Activated T-cell treated with anti-CD3 and anti-CD28 coated beads, Interleukin-2, amount 50 U/mL, for 4 hours (primary cell): ENCODE measurements around the gene AOPEP. TPM values are rescaled to one million over a fixed set of nuclear protein-coding genes. Genes with fewer than 3 reads are reported as not detected.
A peak's percentile ranks its signal among the peaks of the same experiment; 100 is the strongest.

Experiments
- ATAC-seq, 2 donors: fragments of 200-7000 bp; cut with Tn5 transposase; one replicate each; pipeline ENCODE4 v1.10.0; 2021
- DNase-seq: peaks from one replicate; pipeline ENCODE4 v3.0.0-alpha.2; 2020
- H3K27me3 Mint-ChIP-seq: one replicate; pipeline ENCODE4 v1.8.0; 2021; ENCODE audit warnings: low read depth, mixed read lengths
- H3K36me3 Mint-ChIP-seq: one replicate; pipeline ENCODE4 v1.8.0; 2022; ENCODE audit warnings: mixed read lengths; ENCODE audit not compliant: insufficient read depth
- H3K4me1 Mint-ChIP-seq: one replicate; pipeline ENCODE4 v1.8.0; 2021; ENCODE audit warnings: low read depth, mixed read lengths
- H3K4me3 Mint-ChIP-seq: one replicate; pipeline ENCODE4 v1.8.0; 2021; ENCODE audit warnings: mild to moderate bottlenecking, moderate library complexity, mixed read lengths
- H3K9me3 Mint-ChIP-seq: one replicate; pipeline ENCODE4 v1.8.0; 2021; ENCODE audit warnings: mixed read lengths
- total RNA-seq, 3 donors: library from RNA; stranded (reverse); gene quantifications; one replicate each; pipeline ENCODE4 v1.2.1, GENCODE V29; 2021

AOPEP gene
- total RNA-seq, 3 donors from 2014 or later = 7.1 to 7.9 (median 7.4) TPM

- ATAC-seq (no peak), DNase-seq (no peak)
- H3K9me3 Mint-ChIP-seq = no peaks in the 10 kb centered on the region
- no peak overlapping the region for H3K4me3 Mint-ChIP-seq
- H3K4me1 Mint-ChIP-seq = no peaks in the 10 kb centered on the region
- H3K27me3 Mint-ChIP-seq = no peaks in the 10 kb centered on the region
- H3K36me3 Mint-ChIP-seq = no peaks in the 10 kb centered on the region
Measured at GRCh38 chr9:94906713-94907112, 180.2 kb downstream of the AOPEP start.

DNA sequence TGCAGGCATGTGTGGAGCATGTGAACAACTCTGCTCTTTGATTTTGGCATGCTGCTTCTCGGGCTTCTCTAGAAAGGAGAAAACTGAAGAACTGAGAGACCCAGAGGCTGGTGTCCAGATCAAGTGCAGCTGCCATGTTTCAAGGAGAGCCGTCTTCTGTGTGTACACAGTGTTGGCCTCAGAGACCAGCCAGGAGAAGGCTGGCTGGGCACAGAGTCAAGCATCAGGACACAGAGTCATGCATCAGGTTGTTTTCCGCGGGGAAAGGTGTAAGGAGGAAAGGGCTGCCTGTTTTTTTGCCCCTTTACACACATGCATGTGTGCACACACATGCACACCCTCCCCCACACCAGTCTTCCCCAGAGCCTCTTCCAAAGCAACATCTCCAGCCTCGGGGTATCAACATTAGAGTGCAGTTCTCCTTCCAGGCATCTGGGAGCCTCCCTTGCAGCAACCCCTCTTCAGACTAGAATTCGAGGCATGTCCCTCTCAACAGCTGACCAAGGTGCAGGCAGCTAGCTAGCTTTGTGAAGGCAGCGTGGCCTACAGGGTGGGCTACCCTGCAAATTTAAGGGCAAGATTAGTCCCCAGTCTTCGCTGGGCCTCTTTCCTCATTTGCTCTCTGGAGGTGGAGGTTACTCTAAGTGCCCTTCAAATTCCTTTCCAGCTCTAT lies 180.9 kb downstream of the AOPEP start:
- DNase-seq (no peak), ATAC-seq (no peak)
- Mint-ChIP-seq H3K27me3 (no peaks in the 10 kb centered on the region), H3K4me1 (no peaks in the 10 kb centered on the region), H3K9me3 (no peaks in the 10 kb centered on the region), H3K4me3 (no peak overlapping the region), H3K36me3 (no peaks in the 10 kb centered on the region)

- DNase-seq (no peak), ATAC-seq (no peak)
- no peaks in the 10 kb centered on the region for H3K4me1 Mint-ChIP-seq
- no peak overlapping the region for H3K4me3 Mint-ChIP-seq
- H3K9me3 Mint-ChIP-seq = no peaks in the 10 kb centered on the region
- no peaks in the 10 kb centered on the region for H3K36me3 Mint-ChIP-seq
- H3K27me3 Mint-ChIP-seq = no peaks in the 10 kb centered on the region
Measured at GRCh38 chr9:94908011-94908563, 181.6 kb downstream of the AOPEP start.

DNA sequence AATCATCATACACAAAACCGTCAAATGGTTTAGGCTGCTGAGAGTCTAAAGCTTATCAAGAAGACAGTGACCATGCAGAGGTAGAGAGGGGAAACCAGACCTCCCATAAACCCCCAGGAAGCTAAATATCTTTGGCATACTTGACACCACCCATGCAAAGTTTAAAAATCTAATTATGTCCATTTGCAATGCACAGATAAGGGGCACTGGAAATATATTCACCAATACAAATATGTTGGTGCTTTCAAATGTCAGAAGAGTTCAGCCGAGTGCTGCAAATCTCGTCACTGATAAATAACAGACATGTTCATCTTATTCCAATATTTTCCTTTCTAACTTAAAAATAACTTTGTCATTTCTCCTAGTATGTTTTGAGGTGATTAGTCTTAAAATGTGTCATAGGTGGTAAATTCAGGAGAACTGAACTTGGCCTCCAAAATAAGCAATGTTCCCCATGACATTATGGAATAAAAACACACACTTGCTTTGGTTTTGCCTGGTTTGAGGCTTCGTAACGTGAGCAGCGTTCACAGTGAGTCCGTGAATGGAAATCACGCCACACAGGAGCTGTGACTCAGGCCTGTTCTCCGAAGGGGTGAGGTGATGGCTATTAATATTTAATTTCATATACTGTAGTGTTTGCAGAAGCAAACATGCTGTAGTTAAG lies 182.2 kb downstream of the AOPEP start:
- Mint-ChIP-seq H3K4me1 (no peaks in the 10 kb centered on the region), H3K4me3 (no peak overlapping the region), H3K27me3 (no peaks in the 10 kb centered on the region), H3K9me3 (no peaks in the 10 kb centered on the region), H3K36me3 (no peaks in the 10 kb centered on the region)
- ATAC-seq = no peak
- no peak for DNase-seq

DNA sequence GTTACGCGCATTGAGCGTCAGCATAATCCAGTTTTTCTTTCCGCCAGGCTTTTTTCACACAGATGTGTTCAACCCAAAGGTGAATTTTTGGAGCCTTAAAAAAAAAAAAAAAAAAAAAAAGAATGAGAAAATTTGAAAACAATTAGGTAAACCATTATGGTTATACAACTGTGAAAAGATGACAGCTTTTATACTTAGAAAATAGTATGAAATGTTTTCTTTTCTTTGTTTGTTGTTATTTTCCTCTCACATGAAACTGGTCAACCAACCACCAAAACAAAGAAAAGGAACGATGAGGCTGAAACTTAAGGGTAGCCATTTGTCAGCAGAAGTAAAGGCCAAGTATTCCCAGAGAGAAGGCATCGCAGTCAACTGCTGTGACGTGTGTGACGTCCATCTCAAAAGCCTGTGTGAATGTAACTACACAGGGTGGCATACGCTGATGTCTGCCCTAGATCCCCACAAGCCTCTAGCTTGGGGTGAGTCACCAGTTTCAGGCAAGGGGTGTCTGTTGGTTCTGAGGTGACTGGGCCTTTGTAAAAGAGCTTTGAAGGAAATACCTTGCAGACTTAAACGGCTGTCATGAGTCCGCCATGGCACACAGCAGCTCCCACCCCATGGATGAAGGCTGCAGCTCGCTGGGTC lies 182.9 kb downstream of the AOPEP start:
- H3K27me3 Mint-ChIP-seq = no peaks in the 10 kb centered on the region
- no peak overlapping the region for H3K4me3 Mint-ChIP-seq
- ATAC-seq = peak; percentile 81 to 94
- no peaks in the 10 kb centered on the region for H3K9me3 Mint-ChIP-seq
- H3K36me3 Mint-ChIP-seq = no peaks in the 10 kb centered on the region
- no peak for DNase-seq
- no peaks in the 10 kb centered on the region for H3K4me1 Mint-ChIP-seq

DNA sequence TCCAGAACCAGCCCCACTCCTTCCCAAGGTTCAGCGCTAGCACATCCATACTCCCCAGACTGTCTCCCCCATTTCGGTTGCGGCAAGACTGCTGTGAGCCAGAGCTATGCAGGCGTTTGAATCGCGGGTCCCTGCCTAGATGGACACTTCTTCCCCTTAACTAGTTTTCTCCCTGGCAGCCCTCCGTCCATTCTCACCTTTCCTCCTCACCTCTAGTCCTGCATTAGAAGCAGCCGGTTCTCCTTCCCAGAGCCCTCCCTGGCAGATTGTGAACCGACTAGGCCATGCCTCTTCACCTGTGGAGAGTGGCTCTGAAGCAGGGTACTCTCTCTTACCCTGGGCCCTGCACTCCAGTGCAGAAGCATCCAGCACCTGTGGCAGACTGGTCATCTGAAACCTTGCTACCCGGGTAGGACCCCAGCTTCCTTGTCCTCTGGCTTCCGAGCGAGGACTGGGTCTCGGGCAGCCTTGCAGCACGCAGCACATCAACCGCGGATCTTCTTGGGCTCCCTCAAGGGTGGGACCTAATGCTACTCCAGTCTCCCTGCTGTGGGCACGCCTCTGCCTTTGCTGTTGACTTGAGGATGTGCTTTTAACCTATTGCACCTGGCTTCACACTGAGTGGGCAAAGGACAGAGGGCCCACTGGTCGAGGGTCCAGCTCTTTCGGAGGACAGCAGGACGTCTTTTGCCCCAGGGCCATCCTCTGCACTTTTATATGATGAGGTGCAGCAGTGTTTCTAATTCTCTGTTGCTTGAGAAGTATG lies 183.6 kb downstream of the AOPEP start:
- DNase-seq (no peak), ATAC-seq (no peak)
- Mint-ChIP-seq H3K4me3 (no peak overlapping the region), H3K36me3 (peaks cover 1% of the 10 kb centered on the region), H3K9me3 (no peaks in the 10 kb centered on the region), H3K27me3 (no peaks in the 10 kb centered on the region), H3K4me1 (no peaks in the 10 kb centered on the region)

DNA sequence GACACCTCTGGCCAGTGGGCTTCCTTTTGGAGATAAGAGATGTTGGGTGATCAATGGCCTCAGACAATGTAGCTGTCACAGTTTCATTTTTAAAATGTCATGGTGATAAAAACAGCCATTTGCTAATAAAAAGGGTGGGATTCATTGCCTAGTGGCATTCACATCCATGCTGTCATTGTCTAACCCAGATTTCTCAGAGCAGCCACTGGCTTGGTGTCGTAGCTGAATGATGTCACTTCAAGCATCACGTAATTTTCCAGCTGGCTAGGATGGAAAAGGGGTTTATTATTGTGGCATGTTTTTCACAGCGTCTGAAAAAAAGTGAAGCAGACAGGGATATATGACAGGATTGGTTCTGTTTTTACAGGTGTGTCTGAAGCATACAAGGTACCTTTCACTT lies 184.7 kb downstream of the AOPEP start:
- Mint-ChIP-seq H3K36me3 (peaks cover 4% of the 10 kb centered on the region), H3K4me3 (no peak overlapping the region), H3K4me1 (no peaks in the 10 kb centered on the region), H3K9me3 (no peaks in the 10 kb centered on the region), H3K27me3 (no peaks in the 10 kb centered on the region)
- DNase-seq (no peak), ATAC-seq (no peak)

DNA sequence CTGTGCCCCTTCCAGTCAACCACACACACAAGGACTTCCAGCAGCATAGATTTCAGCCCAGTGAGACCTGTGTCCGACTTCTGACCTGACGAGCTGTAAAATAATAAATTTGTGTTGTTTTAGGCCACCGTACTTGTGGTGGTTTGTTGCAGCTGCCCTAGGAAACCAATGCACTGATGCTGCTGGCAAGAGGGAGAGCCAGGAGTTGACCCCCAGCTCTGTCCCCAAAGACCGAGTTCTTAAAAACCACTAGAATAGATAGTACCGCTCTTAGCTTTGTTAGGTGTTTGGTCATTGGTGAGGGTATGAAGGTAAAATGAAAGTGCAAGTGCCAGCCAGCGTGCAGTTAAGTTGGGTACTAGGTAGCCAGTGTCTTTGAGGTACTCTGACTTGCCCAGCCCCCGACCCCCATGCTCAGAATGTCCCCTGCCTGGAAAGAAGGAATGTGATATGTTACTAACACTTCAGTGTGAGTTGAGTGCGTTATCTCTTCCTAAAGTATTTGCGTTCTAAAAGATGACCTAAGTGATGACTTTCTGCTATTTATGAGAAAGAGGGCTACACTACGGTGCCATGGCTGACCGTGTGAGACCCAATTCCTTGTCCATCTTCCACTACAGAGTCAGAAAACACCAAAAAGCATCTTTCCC lies 185.6 kb downstream of the AOPEP start:
- no peaks in the 10 kb centered on the region for H3K4me1 Mint-ChIP-seq
- H3K4me3 Mint-ChIP-seq = no peak overlapping the region
- ATAC-seq (no peak), DNase-seq (no peak)
- H3K36me3 Mint-ChIP-seq = peaks cover 4% of the 10 kb centered on the region
- H3K27me3 Mint-ChIP-seq = no peaks in the 10 kb centered on the region
- H3K9me3 Mint-ChIP-seq = no peaks in the 10 kb centered on the region

DNA sequence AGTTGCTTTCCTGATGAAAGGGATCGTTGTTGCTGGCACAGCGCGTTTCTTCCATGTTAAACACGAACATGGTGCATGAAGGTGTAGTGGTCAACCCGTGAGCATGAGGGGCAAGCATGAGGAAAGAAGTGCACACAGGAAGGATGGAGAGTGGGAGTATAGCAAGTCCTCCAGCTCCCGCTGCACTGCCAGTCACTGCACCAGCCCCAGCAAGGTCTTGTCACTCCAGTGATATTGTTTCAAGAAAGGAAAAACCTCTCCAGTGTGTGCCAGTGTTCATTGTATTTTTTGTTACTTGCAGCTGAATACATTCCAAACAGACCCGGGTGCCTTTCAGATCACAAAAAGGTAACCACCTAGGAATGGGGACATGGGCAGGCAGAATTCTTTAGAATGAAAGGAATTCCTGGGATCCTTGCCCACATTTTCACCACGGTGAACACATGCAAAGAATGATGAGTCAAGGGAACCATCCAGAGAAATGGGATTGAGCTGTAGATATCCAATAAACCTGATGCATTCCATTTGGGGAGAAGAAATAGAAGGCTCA lies 186.3 kb downstream of the AOPEP start:
- Mint-ChIP-seq H3K4me1 (no peaks in the 10 kb centered on the region), H3K36me3 (peaks cover 4% of the 10 kb centered on the region), H3K27me3 (no peaks in the 10 kb centered on the region), H3K4me3 (no peak overlapping the region), H3K9me3 (no peaks in the 10 kb centered on the region)
- no peak for DNase-seq
- ATAC-seq = no peak

- DNase-seq (no peak), ATAC-seq (no peak)
- Mint-ChIP-seq H3K4me3 (no peak overlapping the region), H3K36me3 (peaks cover 4% of the 10 kb centered on the region), H3K27me3 (no peaks in the 10 kb centered on the region), H3K4me1 (peaks cover 2% of the 10 kb centered on the region), H3K9me3 (no peaks in the 10 kb centered on the region)
Measured at GRCh38 chr9:94913550-94913949, 187.1 kb downstream of the AOPEP start.

DNA sequence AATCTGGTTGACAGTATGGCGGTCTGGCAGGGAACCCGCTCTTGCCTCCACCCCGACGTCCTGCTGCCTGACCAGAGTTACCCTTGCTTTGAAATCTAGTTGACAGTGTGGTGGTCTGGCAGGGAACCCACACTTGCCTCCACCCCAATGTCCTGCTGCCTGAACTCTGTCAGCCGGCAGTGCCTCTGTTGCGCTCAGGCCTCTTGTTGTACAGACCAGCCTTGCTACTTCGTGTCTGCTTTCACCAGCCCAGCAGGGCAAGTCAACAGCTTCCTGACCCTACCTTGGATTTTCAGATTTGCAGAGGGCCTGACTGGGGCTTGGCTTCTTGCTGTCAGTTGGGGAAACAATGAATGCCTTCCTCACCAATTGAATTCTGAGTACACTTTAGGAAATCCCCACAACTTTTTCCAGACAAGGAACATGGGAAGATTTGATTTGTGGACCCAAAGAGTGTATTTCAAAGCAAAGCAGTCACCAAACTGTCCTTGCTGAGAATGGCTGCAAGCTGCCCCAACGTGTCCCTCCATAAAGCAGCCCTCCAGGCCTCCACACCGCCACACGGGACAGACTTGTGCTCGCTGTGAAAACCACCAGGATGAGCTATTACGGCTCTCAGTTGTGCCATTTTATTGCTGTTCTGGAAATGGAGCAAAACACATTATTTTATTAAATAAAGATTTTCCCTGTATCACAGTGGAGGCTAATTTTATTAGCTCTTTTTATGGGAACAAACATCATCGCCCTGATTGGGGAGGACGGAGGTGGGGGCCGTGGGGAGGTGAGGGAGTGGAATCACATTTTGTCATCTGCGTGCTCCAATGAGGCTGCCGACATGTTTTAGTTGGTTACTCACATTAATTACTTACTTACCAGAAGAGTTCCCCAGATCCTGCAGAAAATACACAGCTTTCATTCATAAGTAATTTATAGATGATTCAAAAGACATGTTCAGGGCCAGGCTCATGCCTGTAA lies 189.3 kb downstream of the AOPEP start:
- Mint-ChIP-seq H3K9me3 (no peaks in the 10 kb centered on the region), H3K4me1 (peaks cover 2% of the 10 kb centered on the region), H3K36me3 (peaks cover 4% of the 10 kb centered on the region), H3K4me3 (no peak overlapping the region), H3K27me3 (peaks cover 1% of the 10 kb centered on the region)
- ATAC-seq = no peak
- DNase-seq = no peak

DNA sequence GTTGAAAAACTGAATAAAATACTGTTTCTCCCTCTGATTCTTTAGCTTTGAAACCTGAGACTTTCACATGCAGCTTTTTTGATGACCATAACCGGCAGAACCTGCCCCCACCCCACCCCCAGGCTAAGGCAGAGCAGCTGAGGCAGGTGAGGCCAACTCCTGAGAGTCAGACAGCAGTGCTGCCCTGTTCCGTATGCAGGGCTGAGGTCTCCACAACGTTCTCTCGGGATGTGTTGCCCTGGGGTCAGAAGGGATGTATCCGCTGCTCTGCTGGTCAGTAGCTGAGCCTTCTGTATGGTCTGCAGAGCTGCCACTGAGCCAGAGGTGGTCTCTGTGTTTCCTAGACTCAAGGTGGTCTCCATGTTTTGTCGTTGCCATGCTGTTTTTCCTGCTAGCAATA lies 190.5 kb downstream of the AOPEP start:
- Mint-ChIP-seq H3K4me1 (peaks cover 2% of the 10 kb centered on the region), H3K27me3 (peaks cover 1% of the 10 kb centered on the region), H3K9me3 (no peaks in the 10 kb centered on the region), H3K4me3 (no peak overlapping the region), H3K36me3 (peaks cover 4% of the 10 kb centered on the region)
- ATAC-seq = no peak
- DNase-seq = no peak
